Measurements from ENCODE around the gene OPCML.
A peak's percentile ranks its signal among the peaks of the same experiment; 100 is the strongest.

OPCML gene

DNA sequence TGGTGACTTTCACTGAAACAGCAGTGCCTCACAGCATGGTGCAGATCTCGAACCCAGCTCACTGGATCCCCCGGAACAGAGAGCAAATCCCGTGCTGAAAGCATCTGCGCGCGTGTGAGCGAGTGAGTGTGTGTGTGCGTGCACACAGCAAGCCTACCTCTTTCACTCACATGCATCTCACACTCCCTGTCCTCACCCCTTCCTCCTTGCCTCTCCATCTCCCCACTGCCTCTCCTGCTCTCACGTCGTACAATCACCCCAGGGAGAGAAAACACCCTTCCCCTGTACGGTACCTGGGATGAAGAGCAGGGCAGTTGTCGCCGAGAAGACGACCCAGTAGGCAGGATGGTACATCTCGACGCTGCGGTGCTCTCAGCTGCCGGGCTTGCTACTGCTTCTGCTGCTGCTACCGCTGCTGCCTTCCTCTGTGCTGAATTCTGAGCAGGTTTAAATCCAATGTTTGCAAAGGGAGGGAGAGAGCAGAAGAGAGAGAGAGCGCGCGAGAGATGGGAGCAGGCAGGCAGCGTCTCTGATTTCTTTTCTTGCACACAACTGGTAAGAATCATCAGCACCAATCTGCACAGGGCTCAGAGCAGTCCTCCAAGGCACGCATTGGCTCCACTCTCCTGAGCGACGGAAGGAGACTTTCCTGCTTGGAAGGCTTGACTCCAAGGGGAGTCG, at the start of gene OPCML:
TSS of gene OPCML (minus strand) at position 531 of the 681 bp plus-strand sequence.
- DNase-seq (ENCODE audit: low read depth, low spot score): peak; percentile 46

DNA sequence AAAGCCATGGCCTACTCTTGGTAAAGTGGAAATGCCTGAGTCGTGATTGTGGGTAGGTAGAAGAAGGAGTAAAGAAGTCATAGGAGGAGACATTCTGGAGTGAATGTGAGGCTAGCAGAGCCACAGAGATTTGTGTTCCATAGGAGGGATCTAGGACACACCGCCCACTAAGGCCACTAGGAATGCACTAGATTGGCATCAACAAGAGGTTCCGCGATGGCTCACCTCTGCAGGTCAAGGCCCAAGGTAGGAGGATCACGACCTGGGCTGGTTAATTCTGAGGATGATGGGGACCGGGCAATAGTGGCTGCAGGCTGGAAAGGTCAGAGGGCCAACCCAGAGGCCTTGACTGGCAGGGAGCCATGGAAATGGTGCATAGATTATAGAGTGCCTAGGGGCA, 48.8 kb upstream of the OPCML start:
- DNase-seq (ENCODE audit: low read depth, low spot score): no peak

DNA sequence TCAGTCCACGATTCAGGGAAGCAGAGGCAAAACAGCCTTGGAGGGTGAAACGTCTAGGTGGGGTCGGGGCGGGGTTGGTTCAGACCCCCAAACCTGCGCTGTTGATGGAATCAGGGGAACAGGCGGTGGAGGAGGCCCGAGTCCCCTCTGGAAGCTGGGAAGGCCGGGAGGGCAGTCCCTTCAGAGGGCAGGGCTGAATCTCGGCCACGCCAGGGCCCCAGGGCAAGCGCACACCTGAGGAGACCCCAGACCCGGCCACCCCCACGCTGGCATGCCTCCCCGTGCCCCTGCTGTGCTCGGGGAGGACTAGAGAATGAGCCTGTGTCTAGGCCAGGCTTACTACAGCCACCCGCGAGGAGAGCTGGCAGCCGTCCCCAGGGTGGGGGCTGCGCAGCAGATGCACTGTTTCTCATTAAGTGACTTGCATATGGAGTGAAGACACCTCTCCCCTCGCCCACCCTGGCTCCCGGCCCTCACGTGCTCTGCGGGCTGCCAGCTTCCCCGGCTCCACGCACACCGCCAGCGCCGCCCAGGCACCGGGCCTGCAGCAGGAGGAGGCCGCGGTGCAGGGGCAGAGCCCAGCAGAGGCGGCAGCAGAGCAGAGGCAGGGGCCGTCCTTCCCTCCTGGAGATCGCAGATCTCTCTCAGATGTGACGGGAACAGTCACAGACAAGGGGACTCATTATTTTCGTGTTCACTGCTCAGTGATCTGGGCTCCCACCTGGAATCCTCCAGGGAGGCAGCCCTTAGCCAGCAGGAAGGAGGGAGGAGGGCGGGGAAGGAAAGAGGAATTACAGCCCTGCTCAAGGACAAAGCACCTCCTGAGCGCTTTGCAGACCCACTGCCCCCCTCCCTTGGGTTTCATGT, 47.1 kb upstream of the OPCML start:
- no peak for DNase-seq (ENCODE audit: low read depth, low spot score)

DNA sequence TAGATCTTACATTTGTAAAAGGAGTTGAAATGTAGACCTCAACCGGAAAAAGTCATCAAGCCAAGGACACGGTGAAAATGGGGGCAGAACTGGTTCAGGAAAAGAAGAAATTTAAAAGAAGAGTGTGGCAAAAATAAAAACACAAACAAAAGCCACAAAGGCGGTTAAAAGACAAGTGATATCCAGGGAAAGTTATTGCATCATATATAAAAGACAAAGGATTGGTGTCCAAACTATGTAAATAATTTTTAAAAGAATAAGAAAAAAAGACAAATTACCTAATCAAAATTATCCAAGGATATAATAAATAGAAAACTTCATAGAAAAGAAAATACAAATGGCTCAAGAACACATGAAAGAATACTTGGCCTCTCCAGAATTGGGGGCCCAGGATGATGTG, 45.1 kb upstream of the OPCML start:
- DNase-seq (ENCODE audit: low read depth, low spot score): no peak

DNA sequence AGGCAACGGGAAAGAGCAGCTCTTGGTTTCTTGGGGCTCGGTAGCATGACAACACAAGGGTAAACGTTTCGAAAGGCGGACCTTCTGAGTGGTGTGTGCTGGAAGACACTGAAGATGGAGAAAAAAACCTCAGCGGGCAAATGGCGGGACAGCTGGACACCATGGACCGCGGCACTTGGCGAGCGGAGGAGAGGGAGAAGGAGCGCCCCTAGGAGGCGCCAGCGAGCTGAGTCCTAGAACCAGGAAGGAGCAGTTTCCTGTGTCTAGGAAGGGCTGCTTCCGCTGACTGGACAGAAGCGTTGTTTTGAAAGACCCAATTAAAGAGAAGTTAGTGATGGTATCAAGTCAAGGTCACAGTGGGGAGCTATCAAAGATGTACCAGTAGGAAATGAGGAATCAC, 44.0 kb upstream of the OPCML start:
- no peak for DNase-seq (ENCODE audit: low read depth, low spot score)

DNA sequence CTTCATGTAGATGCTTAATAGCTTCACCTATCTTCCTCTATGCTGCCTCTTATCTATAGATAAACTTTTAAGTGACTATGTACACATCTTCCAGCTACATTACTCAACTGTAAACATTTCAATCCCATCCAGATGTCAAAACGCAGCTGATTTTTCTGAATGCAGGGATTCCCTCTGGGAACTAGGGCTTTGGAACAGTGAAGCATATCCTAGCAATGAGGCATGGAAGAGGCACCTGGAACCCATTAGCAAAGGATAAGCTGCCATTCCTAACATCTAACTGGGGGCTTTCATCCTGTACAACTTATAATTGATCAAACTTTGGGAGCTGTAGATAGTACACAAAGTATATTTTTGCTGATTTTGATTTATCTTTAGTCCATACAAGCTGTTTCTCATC, 40.8 kb upstream of the OPCML start:
- DNase-seq (ENCODE audit: low read depth, low spot score): no peak

DNA sequence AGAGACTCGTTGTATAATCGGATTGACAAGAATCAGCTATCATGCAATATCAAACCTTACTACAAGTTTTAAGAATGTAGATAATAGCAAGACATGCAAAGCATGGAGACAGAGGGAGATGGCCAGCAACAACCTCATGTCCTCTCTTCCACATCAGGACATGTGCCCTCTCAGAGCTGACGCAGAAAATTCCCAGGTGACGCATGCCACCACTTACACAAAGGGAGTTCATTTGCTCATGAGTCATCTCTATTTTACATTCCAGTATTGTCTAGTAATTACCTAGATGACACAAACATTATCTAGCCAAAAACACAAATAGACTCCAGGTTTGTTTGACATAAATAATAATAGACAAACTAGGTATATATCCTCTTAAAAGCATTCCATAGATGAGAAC, 38.1 kb upstream of the OPCML start:
- DNase-seq (ENCODE audit: low read depth, low spot score): peak; percentile 23

DNA sequence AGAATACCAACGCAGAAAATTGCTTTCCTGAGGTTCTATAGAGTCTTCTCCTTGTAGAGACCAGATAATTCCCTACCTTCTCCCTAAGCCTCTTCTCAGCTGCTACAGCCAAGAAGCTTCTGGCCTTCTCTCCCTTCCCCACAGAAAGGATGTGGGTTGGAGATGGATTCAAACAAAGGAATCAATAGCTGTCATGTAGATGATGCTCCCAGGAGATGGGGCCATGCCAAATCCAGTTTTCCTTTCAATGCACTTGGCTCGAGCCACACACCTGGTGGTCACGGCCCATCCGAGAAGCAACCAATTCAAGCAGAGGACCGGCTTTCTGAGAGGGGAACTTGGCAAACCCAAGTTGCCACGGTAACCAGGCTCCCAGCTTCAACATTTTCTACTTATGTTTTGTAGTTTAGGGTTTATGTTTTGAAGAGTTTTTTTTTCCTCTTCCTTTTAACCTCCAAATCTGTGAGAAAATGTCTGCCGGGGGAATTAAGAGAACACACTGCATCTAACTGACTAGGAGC, 31.3 kb upstream of the OPCML start:
- no peak for DNase-seq (ENCODE audit: low read depth, low spot score)

DNA sequence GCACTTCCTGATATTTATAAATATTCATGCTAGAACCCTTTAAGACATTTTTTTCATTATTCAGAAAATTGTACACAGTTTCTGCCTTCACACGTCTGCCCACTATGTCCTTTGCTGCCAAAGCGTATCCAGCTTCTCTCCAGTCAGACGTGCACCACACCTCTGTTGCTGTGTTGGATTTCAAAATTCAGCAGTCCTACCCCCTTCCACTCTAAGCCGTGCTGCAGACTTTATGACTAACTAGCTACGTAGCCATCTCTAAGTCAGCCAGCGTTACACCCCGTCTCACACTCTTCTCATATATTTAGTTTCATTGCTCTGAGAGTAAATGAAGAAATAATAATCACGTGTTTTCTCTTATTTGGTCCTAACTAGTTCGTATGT, 28.2 kb upstream of the OPCML start:
- no peak for DNase-seq (ENCODE audit: low read depth, low spot score)

DNA sequence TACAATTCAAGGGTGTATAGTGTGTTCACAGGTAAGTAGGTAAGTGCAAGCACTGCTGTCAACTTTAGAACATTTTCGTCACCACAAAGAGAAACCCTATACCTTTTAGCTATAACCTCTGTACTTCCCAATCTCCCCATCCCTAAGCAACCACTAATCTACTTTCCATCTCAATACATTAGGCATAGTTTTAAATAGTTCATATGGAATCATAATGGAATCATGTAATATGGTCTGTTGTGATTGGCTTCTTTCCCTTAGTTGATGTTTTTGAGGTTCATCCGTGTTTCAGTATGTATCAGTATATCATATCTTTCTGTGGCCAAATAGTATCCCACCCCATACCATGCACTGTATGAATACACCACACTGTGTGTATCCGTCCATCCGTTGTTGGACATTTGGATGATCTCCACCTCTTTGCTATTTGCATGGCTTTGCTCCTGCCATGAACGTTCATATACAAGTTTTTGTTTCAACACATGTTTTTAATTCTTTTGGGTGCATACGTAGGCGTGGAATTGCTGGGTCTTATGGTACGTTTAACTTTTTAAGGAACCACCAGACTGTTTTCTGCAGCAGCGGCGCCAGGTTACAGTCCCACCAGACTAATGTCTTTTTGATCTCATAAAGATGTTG, 27.7 kb upstream of the OPCML start:
- no peak for DNase-seq (ENCODE audit: low read depth, low spot score)

DNA sequence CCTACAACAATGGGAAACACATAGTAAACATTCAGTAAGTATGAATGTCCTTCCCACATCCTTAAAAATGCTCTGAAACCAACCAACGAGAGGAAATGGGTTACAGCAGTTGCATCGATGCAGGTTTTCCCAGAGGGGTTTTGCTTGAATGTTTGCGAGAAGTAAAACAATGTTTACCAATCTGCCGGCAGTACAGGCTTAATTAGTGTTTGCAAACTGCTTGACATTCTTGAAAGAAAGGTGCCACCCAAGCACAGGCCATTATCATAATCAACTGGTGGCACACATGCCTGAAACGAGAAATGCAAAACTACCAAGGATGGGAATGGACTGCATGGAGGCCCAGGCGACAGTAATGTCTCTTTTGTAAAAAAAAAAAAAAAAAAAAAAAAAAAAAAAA, 27.1 kb upstream of the OPCML start:
- no peak for DNase-seq (ENCODE audit: low read depth, low spot score)

DNA sequence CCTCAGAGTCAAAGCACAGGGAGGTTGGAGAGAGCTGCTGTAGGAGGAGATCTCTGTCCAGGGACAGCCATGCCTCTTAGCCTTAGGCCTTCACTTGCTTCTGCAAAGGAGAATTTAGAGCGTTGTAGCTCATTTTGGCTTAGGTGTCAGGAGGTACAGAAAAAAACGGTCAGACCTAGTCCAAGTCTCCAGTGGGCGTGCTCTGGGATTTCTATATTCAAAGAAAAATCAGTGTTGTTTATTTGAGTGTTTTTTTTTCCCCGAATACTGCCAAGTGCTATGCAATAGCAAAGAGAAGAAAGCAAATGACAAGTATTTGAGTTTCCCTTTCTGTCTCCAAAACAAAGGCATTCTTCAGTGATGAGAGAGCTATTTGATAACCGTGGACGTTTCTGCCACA, 22.7 kb upstream of the OPCML start:
- DNase-seq (ENCODE audit: low read depth, low spot score): peak; percentile 34

DNA sequence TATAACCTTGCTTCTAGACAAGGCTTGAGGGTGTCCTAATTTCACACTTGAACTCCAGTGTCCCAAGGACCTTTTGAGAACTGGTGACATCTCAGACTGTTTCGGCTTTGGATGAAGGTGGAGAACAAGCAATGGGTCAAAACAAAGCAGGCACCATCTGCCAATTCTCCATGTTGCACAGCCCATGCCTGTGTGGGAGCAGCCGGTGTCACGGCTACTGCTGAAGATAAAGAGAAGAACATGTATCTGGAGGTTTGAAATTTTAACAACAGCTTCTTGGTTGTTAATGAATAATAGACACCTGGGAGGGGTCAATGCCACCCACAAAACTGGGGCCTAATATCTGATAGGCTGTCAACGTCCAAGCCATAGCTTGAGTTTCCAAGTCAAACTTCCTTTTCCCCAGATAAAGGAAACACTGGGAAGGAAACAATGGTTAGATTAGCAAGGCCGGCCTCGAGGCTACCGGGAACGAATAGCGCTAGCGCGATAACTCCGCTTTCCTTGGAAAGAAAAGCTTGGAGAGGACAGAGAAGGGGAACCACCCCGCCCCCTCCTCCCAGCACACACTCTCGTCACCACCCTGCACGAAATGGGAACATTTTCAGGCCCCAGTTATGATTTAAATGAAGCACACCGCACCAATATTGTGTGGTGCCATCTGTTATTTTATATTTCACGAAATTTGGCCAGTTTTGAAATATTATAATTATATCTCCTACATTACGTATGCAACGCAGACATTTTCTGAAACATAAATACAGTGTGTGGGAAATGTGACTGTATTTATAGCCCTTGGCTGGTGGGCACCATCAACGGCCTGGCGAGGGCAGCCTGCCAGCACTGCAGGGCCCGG, 21.8 kb upstream of the OPCML start:
- DNase-seq (ENCODE audit: low read depth, low spot score): no peak

DNA sequence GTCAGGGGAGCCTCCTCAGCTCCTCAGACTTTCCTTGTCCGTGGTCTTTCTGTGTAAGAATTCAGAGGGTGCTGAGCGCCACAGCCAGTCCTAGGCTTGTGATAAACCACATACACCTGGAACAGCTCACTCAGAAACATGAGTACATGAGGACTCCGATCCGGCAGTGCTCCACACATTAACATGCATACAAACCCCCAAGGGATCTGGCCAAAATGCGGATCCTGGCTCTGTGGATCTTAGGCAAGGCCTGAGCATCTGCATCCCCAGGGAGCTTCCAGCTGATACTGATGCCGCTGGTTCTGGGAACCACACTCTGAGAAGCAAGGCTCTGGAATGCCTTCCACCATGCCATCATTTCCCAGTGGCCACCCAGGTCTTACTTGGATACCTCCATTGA, 20.6 kb upstream of the OPCML start:
- no peak for DNase-seq (ENCODE audit: low read depth, low spot score)

DNA sequence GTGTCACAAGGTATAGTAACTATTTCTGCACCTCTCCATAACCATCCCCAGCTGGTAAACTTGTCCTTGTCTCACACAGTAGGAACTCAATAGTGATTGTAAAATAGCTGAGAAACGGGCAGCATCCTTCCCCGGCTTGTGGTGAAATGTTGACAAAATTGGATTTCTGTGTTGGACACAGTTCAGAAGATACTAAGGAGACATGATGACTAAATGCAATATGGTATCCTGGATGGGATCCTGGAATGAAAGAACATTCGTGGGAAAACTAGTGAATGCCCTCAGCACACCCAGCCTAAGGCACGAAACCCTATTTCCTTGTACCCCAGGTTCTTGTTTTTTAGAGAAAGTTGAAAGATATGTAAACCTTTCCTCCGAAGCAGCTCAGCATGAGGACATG, 18.8 kb upstream of the OPCML start:
- DNase-seq (ENCODE audit: low read depth, low spot score): no peak

DNA sequence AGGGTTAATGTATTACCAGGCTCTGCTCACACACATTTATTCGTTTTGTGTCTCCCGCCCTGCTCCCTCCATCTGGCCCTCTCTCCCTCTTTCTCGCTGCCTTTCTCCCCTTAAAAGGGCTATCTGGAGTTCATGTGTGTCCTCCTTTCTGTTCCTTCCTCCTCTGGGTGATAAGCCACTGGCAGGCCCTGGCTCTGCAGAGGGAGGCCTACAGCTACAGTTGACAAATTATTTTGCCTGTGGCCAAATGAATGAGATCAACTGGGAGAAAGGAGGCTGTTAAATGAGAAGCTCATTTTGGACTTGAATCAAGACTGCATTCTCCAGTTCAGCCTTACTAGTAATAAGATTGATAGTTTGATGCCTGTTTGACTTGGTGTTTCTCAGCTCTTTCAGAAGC, 17.5 kb upstream of the OPCML start:
- DNase-seq (ENCODE audit: low read depth, low spot score): no peak

DNA sequence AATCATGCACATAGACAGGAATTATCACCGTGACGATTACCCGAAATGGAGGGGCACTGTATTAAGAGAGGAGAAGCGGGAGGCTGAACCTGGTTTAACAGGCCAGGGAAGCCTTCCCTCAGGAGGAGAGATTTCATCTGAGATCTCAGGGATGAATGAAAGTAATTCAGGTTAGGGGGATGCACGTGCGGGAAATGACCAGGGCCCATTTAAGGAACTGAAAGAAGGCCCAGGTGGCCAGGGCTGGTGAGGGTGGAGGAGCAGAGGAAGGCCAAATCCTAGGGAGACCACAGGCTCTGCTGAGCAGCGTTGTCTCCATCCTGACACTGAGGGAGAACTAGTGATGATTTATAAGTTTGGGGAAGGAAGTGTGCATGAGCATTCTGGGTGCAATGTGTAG, 16.3 kb upstream of the OPCML start:
- DNase-seq (ENCODE audit: low read depth, low spot score): no peak

DNA sequence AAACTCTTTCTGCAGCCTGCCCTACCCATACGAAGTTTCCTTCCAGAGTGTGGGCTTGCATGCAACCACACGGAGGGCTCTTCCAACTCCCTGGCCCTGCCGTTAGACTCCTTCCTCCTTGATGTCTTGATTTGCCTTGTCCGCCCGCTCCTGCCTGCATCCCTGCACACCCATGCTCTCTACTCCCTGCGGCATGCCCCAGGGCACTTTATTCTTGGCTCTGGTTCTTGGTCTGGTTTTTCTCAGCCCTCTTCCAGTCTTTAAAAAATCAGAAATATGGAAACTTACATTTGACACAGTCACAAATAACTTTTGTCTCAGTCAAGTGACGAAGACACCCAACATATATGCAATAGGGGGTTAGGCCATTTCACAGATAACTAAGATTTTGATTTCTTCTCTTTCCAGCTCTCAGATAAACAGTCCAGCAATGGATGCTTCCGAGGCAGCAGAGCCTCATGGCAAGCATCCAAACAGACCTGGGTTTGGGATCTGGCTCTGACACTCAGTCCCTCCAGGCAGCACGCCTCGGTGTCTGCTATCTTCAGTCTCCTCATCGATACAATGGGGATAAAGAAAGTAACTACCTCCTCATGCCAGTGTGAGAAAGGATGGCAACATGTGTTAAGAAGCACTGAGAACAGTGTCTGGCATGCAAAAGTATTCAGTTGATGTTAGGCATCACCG, 15.7 kb upstream of the OPCML start:
- no peak for DNase-seq (ENCODE audit: low read depth, low spot score)

DNA sequence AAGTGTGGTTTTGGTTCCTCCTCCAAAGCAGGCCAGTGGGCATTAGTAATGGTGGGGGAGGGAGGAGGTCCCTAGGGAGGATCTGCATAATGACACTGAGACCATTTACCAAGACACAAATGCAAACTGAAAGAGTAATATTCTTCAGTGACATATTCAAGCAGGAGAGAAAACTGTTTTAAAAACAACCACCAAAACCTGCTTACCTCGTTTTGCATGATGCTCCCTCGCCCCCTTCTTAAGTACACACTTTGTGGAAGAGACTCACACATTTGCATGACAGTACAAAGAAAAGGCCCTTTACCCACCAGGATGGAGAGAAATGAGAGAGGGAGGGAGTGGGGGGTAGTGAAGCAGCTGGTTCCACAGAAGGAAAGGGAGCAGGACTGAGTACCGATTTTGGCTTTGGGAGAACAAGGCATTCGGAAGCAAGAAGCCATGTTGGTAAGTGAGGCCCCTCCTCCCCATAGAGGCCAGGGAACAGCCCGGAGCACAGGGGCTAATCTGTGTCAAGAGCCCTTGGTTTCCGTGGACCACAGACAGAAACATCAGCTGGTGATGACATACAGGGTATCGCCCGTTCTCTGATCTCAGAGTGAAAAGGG, 13.0 kb upstream of the OPCML start:
- no peak for DNase-seq (ENCODE audit: low read depth, low spot score)

DNA sequence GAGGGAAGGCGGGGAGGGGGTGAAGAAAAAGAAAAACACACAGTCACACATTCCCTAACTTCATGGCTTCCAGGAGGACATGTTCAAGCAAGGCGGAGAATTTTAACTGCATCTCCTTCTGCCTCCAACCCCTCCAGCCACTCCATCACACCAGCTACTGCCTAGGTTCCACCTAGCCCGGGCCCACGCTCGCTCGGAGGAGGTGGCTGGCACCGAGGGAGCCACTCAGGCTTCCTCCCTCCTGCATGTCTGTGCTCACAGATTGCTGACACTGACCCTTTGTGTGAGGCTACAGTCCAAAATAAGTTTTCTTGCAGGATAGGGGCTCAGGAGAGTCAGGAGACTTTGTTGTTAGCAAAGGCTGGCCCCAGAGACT, 9.4 kb upstream of the OPCML start:
- no peak for DNase-seq (ENCODE audit: low read depth, low spot score)

Data from astrocyte of the hippocampus (primary cell).